DMS 273 treated with DMSO at 0.1 percent for 48 hours (cell line): ENCODE measurements around the gene ZNF791.
"Not testable (repeated sequence)": the region's sequence is repeated elsewhere in the genome, so short reads cannot be mapped to it uniquely, and the experiment has no call there.

Experiments used
- DNase-seq: peaks from one replicate; lab custom pipeline; 2025; lab: John Stamatoyannopoulos, UW

Gene ZNF791

DNA sequence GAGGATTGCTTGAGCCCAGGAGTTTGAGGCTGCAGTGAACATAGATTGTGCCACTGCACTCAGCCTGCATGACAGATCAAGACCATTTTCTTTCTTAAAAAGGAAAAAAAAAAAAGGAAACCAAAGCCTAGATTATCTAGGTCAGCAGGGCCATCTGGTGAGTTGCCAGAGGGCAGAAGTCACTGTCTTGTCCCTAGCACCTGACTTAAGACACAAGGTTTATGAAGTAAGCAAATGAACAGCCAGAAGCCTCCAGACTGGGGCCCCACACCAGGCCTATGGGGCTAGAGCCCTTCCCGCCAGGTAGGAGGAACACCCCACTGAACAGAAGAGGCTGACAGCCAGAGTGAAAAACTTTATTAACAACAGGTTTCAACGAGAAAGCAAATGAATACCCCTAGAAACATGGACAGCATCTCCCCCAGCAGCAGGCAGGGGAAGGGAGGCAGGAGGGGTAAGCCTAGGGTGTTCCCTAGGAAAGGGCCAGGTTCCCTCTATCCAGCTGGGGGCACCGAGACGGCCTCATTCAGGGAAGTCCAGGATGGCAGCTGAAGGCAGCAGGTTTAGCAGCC lies 57.1 kb downstream of the ZNF791 start:
- DNase-seq, result no peak

DNA sequence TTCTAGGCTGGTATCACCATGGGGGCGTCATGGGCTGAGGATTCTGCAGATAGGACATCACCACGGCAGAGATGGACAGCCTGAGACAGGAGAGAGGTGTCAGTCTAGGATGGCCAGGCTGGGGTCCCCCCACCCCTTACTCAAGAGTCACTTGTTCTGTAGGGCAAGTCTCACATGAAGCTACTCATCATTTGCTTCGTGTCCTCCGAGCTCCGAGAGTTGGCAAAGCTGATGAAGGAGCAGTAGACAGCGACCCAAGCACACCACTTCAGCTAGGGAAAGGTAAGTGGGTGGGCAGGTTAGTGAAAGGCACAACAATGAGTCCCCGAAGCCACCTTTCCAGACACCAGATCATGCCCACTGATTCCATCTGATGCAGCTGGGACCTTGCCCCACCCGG lies 57.6 kb downstream of the ZNF791 start:
- no peak for DNase-seq

DNA sequence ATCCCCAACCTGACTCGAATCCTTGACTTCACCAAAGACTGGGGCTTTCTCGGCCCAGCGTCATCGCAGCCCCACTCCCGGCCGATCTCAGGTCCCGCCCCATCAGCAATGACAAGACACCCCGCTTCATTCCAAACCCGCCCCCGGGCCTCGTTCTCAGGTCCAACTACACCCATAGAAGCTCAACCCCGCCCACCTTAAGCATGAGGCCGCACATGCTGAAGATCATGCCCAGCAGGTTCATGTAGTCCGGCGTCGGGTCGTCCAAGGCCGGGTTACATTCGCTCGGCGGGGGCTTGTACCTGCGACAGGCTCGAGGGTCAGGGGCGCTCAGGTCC lies 58.2 kb downstream of the ZNF791 start:
- no peak for DNase-seq

DNA sequence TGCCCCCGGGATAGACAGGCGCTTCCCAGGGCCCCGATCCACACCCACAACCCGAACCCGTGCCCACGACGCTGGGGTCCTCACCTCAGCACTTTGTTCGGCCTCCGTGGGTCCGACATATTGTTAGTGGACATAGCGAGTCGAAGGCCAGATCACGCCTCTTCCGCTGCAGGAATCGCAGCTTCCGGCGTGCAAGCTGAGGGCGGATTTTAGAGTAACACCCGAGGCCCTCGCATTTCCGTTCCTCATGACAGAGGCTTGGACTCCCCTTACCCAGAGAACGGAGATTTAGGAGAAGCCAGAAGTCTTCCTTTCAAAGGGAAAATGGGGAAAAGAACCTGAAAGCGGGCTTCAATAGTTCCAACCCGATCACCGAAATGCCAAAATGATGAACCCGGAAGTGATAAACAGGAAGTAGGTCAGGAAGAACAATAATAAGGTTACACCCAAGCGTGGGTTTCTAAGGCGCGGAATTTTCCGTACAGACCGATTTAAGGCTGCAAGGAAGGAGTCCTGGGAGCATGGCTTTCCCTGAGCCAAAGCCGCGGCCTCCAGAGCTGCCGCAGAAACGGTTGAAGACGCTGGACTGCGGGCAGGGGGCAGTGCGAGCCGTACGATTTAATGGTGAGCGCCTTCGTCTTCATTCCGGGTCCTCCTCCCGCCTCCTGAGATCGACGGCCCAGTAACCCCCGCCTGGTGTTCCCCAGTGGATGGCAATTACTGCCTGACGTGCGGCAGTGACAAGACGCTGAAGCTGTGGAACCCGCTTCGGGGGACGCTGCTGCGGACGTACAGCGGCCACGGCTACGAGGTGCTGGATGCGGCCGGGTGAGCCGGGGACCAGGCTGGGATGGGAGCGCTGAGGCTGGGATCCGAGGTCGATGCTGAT lies 58.8 kb downstream of the ZNF791 start:
- DNase-seq, result peak; percentile 69

DNA sequence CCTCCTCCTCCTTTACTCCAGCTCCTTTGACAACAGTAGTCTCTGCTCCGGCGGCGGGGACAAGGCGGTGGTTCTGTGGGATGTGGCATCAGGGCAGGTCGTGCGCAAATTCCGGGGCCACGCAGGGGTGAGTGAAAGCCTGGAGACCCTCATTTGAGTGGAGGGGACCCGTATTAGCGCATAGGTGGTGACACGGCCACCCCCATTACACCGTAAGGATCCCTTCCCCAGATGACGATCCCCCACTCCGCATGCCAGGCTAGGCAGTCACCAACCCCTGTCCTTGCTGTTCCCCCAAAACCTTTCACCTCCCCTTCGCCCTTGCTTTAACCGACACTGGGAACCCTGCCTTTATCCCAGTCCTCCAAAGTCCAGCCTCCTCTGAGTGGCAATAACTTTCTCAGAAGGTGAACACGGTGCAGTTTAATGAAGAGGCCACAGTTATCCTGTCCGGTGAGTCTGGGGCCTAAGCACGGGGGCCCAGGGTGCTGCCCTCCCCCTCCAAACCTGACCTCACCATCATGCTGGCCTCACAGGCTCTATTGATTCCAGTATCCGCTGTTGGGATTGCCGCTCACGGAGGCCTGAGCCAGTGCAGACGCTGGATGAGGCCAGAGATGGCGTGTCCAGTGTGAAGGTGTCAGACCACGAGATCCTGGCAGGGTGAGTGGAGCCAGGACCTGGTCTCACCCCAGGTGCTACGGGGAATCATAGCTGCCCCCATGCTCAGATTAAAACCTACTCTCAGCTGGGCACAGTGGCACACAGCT lies 59.6 kb downstream of the ZNF791 start:
- no peak for DNase-seq

DNA sequence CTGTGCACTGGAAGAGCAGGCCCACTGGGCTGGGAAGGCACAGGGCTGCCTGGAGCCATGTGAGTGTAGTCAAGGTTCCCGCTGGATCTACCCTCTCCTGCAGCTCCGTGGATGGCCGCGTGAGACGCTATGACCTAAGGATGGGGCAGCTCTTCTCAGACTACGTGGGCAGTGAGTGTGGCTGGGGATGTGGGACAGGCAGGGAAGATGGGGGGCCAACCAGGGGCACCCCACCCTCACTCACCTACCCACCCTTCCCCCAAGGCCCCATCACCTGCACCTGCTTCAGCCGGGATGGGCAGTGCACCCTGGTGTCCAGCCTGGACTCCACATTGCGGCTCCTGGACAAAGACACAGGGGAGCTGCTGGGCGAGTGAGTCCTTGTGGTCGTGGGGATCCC lies 62.0 kb downstream of the ZNF791 start:
- no peak for DNase-seq

DNA sequence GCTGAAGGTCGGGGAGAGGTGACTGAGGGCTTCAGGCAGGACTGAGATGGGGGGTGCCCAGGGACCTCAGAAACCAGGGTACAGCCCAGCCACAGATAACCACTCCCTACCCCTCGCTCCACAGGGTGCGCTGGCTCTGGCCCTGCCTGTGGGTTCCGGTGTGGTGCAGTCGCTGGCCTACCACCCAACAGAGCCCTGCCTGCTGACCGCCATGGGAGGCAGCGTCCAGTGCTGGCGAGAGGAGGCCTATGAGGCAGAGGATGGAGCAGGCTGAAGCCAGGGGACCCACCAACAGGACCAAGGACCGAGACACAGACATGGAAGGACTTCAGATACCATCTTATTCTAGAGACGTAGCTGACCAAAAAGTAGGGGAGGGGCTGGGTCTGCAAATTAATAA lies 64.7 kb downstream of the ZNF791 start:
- DNase-seq, result no peak

DNA sequence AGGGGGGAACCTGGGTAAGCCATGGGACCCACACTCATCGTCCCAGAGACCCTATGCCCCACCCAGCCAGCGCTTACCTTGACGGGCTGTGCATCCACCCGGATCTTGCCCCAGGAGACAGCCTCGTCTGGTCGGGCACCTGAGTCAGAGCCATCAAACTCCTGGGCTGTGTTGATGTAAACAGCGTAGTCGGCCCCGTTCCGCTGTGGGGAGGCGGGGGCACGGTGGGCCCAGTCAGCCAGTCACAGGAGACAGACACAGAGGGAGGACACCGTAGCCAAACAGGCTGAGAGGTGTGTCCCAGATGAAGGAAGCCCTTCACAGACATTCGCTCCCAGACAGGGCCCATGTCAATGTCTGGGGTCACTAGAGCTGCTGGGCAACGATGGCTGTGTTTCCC lies 65.2 kb downstream of the ZNF791 start:
- DNase-seq, result no peak

DNA sequence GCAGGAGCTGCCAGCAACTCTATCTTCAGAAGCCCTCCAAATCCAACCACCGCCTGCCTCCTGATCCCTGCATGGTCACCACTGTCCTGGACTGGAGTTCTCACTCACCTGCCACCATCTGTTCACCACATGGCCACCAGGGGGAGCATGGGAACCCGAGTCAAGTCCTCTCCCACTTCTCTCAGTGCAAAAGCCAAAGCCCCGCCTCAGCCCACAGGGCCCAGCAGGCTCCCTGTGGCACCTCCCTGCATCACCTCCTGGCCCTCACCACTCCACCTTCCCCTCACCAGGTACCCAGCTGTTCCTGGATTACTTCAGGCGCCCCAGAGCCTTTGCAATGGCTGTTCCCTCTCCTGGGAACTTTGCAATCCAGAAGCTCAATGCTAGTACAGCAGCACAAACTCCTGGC lies 65.7 kb downstream of the ZNF791 start:
- DNase-seq, result peak; percentile 18

DNA sequence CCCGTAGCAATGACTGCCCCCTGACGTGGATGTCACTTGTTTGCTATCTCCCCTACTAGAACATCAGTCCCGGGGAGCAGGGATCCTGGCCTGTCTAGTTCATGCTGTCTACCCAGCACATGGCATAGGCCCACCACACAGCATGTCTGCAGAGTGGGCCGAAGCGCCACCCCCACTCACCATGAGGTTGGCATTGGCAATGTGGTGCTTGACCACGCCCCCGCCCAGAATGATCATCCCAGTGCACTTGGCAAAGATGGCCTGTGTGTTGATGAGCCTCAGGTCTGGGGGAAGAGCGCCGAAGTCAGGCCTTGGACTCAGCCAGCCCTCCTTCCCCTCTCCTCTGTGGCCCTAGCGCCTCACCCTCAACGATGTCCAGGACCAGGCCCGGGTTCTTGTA lies 66.2 kb downstream of the ZNF791 start:
- no peak for DNase-seq

DNA sequence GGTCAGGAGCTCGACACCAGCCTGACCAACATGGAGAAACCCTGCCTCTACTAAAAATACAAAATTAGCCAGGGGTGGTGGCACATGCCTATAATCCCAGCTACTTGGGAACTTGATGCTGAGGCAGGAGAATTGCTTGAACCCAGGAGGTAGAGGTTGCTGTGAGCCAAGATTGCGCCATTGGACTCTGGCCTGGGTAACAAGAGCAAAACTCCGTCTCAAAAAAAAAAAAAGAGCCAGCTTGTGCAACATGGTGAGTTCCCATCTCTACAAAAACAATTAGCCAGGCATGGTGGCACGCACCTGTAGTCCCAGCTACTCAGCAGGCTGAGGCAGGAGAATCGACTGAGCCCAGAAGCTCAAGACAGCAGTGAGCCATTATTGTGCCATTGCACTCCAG lies 67.3 kb downstream of the ZNF791 start:
- not testable (repeated sequence) for DNase-seq

DNA sequence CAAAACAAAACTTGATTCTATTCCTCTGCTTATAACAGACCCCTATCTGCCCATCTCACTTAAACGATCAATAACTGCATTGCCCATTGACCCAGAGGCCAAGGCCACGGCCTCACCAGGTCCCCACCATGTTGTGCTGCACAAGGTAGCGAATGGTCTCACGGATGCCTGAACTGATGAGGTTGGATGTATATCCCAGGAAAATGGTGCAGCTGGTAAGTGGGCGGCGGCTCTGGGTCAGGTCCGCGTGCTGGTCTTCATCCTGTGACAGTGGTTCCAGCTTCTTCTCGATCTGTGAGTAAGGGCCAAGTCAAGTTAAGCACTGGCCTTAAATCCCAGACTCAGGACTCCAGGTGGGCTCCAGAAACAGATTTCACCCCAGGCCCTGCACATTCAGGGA lies 69.3 kb downstream of the ZNF791 start:
- DNase-seq, result no peak

DNA sequence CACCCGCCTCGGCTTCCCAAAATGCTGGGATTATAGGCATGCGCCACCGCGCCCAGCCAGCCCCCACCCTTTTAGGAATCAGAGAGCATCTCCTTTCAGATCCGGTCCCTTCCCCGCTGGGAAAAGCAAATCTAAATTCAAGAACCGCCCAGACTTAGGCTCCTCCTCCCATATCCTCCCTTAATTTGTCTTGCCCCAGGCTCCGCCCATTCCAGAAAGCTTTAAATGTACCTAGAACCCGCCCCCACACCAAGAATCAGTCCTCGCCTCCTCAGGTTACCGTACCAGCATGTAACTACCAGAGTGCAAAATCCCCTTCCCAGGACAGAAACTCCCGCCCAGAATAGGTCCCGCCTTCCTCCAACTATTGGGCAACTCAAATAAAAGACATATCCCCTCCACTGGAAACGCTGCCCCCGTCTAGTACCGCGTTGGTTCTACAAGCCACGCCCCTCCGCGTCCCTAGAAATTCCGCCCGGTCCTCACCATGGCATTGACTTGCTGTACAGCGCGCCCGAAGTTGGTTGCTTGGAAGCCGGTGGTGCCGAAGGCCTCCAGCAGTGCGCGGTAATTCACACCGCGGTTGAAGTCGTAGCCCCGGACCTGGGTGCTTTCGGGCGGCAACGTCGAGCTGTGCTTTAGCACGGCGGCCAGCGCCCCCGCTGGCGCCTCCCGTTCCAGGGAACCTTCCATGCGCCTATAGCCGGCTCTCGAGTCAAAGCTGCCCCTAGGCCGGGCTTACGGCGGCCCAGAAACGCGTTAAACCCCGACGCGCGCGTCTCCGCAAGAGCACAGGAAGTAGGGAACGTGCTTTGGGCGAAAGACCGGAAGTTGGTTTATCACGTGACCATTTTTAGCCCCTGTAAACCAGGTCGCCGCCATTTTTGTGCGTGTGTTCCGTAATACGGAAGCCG lies 70.6 kb downstream of the ZNF791 start, which contains the start of gene DHPS:
TSS of gene DHPS (minus strand) at position 807 of the 914 bp plus-strand sequence. CDS start at position 693, 114 bp downstream.
- peak; percentile 99 for DNase-seq
